Measurements from ENCODE around the gene SMIM14.
"Not testable (repeated sequence)": the region's sequence is repeated elsewhere in the genome, so short reads cannot be mapped to it uniquely, and the experiment has no call there.

The SMIM14 gene

DNA sequence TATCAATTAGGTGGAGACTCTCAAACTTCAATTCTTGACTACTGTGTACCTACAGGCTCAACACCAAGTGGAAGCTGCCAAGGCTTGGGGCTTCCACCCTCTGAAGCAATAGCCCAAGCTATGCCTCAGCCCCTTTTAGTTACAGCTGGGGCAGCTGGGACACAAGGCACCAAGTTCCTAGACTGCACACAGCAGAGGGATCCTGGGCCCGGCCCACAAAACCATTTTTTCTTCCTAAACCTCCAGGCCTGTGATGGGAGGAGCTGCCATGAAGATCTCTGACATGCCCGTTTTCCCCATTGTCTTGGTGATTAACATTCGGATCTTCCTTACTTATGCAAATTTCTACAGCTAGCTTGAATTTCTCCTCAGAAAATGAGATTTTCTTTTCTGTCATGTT, 108.0 kb downstream of the SMIM14 start:
- no peak for DNase-seq (ENCODE audit: low read depth)

DNA sequence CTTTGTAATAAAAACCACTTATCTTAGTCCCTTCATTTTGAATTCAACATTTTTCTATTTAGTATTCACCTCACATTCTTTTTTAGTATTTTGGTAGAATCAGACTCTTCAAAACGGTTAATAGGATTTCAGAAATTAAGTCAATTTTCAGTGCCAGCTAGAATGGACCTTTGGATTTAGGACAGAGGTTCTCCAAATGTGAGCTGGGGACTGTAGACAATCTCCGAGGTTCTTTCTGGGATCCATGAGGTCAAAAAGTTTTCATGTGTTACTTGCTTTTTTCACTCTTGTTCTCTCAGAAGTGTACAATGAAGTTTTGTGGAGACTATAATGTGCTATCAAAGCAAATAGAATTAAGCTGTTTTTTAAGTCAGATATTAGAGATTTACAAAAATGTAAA, 109.1 kb downstream of the SMIM14 start:
- no peak for DNase-seq (ENCODE audit: low read depth)

DNA sequence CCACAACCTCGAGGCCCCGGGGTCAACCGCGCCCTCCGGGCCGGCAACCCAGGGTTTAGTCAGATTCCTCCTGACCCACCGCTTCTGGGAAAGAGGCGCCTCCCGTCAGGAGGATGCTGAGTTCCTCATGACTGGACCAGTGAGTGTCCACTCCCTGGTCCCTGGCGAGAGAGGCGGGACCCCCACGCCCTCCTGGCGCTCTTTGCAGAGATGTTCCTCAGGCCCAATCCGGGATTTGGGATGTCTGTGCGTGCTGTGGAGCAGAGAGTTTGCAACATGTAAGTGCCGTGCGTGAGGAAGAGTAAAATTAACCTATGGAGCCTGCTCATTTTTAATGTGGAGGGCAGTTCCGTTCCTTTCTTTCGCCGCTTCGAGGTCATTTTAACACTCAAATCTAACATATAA, 110.6 kb downstream of the SMIM14 start:
- no peak for DNase-seq (ENCODE audit: low read depth)

DNA sequence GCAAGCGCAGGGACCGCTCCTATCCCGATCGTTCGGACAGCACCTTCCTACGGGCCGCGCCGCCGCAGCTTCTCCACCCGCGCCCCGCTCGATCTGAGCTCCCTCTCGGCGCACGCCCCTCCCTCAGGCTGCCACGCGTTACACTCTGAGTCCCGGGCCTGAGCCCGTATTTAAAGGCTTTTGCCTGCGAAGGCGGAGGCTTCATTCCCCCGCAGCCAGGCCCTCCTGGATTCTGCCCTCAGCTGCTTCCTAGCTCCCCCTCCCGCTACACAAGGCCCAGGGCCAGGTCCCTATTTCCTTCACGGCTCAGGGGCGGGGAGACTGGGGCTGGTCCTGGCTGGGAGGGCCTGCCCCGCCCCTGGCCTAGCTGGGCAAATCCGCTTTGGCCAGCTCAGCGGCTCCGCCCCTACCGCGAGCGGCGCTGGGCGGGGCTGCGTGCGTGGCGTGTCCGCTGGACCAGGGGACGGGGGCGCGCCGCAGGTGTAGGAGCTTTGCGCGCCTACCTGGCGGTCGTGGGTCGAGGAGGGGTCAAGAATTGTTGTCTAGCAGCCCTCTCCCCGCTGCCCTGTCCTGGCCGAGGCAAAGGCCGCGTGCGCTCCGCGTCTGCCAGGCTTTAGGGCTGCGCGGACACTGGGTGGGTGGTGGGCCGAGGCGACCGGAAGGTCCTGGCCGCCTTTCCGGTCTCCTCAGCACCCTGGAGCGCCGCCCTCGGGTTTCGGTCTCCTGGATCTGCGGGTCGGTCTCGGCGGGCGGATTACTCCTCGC, 111.2 kb downstream of the SMIM14 start, which contains the start of gene UGDH:
TSS of gene UGDH (minus strand) at position 144 of the 765 bp plus-strand sequence. CDS start 5,927 bp downstream, outside the sequence.
- DNase-seq (ENCODE audit: low read depth): peak; percentile 76

DNA sequence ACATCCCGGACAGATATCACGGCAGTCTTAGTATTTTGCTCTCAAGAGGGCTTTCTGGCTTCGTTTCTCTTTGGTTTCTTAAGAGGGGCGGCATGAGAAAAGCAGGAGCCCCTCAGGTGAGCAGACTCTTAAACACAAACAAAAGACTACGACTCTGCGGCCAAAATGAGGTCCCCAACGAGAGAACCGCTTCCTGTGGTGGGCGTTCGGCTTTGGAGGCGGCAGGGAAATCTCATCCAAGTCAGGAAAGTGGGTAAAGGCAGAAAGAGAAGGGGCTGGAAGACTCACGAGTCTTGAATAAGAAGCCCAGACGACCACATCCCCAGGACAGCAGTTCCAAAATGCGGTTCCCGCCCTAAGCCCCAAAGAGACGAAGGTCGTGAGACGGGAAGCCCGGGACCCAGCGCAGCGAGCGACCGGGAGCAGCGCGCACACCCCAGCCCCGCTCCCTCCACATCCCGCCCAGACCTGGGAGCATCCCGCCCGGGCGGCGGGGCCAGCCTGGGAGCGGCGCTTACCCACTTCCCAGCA, 111.8 kb downstream of the SMIM14 start:
- no peak for DNase-seq (ENCODE audit: low read depth)

DNA sequence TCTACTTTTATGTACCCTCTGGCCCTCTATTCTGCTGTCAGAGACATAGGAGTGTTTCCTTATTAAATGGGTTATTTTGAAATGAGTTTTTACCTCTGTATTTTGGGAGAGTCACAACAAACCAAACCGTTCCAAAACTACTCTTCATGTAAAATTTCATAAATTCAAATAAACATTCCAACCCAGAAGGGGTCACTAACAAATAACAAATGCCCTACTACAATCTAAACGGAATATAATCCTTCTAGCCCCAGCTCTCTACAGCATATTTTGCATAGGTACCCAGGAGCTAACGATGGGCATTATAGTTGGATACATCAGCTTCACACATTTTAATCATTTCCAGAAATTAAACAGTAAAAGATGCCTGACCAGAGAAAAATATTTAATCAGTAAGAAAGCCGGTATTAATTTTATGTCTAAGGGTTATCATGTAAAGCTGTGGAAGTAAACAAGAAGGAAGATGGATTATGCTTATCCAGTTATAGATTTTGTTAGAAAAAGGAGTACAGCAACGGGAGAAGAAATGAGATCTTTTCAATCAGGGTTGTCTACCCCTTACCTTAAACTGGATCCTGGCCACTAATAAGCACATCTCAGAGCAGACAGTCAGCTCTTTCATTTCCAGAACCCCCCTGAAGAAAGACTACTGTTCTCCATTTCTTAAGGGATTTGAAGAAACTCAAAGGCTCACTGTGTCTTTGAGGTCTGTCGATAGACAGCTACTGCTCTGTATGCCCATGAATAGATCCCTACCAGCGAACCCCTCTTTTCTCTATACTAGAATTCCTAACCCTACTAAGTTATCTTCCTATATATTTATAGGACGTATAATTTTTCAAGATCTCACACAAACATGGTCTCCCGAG, 112.6 kb downstream of the SMIM14 start:
- DNase-seq (ENCODE audit: low read depth): no peak

DNA sequence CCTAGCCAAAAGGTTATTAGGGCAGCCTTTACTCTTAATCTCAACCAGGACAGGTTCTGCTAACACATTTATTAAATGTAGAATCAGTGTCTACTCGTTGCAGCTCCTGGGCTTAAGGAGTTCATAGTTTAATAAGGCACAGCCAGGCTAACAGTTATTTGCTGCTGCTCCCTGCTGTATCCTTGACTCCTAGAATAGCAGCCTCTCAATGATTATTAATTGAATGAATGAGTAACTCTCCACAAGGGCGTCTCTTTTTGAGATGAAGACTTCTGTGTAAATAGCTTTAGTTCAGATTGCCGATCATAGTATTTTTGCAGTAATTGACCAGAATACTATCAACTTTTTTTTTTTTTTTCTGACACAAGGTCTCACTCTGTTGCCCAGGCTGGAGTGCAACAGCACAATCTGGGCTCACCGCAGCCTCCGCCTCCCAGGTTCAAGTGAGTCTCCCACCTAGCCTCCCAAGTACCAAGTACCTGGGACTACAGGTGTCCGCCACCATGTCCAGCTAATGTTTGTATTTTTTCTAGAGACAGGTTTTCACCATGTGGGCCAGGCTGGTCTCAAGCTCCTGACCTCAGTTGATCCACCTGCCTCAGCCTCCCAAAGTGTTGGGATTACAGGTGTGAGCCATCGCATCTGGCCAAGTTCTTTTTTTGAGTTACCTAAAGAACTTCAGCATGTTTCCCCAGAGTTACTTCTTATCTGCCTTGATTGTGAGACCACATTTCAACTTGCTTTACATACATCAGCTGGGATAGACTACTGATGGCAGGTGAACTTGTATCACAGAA, 114.3 kb downstream of the SMIM14 start:
- no peak for DNase-seq (ENCODE audit: low read depth)

DNA sequence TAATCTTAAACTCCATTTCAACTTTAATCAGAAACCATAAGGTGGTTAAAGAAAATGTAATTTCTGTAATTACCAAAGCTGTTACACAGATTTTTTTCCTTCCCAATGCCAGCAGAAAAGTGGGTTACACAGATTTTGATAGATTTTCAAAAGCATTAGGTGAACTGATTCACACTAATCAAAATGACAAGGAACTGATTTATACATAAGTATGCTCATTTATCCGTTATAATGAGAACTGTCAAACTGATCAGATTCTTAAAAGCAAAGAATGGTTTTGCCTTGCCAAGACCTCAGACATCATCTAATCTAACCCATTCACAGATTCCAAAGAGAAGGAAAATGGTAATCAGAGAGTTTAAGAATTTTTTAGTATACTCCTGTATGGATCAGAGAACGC, 116.6 kb downstream of the SMIM14 start:
- DNase-seq (ENCODE audit: low read depth): no peak

DNA sequence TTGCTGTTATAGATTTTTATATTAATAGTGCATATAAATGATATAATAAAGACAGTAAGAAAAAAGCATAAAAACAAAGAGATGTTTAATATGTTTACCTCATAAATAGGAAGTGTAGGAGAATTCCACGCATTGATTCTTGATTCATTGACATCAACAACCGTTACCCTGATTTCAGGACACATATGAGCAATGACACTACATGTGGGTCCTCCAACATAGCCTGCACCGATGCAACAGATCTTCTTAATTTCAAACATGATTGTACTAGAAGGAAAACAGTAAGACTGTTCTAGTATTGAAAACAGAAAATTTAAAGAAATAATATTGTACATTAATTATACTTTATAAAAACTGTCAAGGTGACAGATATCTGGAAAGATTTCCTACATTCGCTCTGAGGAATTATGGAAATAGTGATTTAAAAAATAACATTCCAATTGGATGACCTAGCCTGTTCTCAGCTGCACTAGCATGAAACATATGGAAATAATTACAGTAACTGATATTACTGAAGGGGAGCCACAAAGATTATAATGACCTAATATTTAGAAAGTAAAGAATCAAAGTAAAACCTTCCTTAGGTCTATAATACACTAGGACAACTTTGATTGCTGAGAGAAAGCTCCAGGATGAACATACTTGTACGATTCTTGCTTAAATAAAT, 117.3 kb downstream of the SMIM14 start:
- no peak for DNase-seq (ENCODE audit: low read depth)

DNA sequence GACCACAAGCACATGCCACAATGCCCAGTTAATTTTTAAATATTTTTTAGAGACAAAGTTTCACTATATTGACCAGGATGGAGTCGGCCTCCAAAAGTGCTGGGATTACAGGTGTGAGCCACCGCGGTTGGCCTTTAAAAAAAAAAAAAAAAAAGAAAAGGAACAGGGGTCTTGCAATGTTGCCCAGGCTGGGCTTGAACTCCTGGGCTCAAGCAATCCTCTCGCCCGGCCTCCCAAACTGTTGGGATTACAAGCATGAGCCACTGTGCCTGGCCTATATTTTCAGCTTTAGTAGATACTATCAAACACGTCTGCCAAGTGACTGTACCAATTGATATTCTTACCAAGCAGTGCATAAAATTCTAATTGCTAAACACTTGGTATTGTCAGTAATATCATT, 120.2 kb downstream of the SMIM14 start:
- no peak for DNase-seq (ENCODE audit: low read depth)

DNA sequence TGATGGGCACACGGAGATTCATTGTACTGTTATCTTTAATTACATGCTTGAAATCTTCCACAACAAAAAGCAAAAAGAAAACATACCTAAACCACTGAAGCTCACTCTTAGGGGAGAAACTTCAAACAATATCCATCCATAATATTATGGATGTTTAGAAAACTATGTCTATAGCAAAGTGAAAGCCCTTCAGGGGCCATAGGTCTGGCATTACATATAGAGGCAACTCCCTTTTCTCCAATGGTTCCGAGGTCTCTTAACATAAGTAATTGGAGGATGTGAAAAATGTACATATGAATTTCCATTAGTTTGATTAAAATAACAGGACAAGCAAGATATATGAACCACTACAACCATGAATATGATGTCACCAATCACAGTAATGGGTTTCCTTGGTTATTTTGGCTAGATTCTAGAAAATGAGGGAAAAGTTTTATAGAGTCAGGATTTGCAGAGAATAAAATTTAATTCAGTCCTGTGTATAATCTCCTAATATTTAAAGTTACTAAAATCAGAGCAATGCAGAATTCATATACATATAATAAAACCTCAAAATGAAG, 122.2 kb downstream of the SMIM14 start:
- DNase-seq (ENCODE audit: low read depth): no peak

DNA sequence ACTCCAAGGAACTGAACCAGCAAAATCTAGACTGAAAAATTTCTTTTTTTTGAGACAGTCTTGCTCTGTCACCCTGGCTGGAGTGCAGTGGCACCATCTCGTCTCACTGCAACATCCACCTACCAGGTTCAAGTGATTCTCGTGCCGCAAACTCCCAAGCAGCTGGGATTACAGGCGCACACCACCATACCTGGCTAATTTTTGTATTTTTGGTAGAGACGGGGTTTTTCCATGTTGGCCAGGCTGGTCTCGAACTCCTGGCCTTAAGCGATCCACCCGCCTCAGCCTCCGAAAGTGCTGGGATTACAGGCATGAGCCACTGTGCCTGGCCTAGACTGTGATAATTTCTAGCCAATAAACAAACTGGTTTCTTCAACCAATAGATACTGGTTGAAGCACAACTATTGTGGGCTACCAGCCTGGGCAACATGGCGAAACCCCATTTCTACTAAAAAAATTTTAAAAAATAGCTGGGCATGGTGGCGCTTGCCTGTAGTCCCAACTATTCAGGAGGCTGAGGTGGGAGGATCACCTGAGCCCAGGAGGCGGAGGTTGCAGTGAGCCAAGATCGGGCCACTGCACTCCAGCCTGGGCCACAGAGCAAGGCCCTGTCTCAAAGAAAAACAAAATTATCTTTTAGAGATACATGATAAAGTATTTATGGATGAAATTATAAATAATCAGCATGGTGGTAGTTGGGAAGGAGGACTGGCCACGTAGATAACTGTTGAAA, 122.8 kb downstream of the SMIM14 start:
- not testable (repeated sequence) for DNase-seq (ENCODE audit: low read depth)

DNA sequence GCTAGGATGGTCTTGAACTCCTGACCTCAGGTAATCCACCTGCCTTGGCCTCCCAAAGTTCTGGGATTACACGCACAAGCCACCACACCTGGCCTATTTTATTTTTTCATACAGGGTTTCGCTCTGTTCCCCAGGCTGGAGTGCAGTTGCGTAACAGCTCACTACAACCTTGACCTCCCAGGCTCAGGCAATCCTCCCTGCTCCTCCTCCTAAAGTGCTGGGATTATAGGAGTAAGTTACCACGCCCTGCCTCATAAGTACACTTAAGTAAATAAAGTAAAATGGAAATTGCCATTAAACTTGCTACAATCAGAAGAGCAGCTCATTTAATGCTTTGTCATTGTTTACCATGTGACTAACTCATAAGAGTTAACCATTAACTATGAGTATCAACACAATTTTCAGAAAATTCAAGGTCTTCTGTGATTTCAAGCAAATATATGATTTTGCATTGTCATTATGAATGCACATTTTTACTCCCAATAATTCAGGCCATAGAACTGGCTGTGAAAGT, 123.7 kb downstream of the SMIM14 start:
- DNase-seq (ENCODE audit: low read depth): no peak

DNA sequence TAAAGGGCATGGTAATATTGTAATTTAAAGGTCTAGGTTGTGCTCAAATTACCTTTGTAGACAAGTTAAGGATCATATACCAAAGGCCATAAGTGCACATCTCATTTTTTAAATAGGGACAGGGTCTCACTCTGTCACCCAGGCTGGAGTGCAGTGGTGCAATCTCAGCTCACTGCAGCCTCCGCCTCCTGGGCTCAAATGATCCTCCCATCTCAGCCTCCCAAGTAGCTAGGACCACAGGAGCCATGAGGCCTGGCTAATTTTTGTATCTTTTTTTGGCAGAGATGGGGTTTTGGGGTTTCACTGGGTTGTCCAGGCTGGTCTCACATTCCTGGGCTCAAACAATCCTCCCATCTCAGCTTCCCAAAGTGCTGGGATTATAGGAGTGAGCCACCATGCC, 124.4 kb downstream of the SMIM14 start:
- not testable (repeated sequence) for DNase-seq (ENCODE audit: low read depth)

DNA sequence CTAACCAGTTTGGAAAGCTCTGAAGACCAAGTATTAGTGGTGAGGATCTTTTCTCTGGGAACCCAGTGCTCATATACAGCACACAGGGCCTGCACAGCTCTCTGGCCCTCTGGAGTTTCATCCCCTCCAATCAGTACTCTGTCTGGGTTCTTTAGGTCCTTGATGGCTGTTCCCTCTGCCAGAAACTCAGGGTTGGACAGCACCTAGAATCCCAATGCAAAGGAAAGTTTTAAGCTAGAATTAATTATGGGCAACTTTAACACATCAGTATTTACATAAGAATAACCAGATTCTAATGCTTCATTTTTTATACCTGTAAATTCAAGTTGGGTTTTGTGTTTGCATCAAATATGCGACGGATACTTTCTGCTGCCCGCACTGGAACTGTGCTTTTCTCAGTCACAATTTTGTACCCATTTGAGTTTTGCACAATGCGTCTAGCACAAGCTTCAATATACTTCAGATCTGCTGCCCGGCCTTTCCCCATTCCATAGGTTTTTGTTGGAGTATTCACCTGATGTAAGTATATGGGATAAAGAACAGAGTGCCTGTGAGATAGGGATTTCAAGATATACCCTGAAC, 128.2 kb downstream of the SMIM14 start:
- no peak for DNase-seq (ENCODE audit: low read depth)

DNA sequence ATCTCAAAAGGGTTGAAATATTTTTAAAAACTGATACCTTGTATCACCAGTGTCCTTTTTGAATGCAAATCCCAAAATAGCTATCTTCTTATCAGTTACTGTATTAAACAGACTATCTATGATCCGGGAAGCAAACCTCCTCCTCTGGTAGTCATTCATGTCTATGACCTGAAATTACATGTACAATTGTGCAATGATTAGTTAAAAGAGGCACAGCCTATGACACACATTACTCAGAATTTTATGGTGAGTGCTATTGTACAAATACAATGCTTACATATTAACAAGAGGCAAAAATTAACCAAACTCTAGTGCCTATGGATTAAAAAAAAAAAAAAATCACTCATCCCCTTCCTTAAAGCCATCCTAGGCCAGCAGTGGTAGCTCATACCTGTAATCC, 133.1 kb downstream of the SMIM14 start:
- DNase-seq (ENCODE audit: low read depth): no peak

DNA sequence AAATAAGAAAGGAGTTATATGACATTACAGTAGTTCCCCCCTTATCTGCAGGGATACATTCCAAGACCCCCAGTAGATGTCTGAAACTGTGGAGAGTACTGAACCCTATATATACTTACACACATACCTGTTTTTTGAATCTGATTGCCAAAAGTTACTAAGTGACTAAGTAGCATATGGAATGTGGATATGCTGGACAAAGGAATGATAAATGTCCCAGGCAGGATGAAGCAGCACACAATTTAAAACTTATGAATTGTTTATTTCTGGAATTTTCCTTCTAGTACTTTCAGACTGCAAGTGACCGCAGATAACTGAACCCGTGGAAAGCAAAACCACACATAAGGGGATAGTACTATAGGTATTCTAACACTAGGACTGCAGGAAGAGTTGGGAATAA, 134.1 kb downstream of the SMIM14 start:
- DNase-seq (ENCODE audit: low read depth): no peak

DNA sequence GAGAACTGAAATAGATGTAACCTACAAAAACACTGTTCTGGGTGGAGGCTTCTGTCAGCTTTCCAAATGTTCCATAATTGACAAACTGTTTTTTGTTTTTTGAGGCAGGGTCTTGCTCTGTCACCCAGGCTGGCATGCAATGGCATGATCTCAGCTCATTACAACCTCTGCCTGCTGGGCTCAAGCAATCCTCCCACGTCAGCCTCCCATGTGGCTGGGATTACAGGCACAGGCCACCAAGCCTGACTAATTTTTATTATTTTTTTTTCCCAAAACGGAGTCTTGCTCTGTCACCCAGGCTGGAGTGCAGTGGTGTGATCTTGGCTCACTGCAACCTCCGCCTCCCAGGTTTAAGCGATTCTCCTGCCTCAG, 136.0 kb downstream of the SMIM14 start:
- DNase-seq (ENCODE audit: low read depth): not testable (repeated sequence)

DNA sequence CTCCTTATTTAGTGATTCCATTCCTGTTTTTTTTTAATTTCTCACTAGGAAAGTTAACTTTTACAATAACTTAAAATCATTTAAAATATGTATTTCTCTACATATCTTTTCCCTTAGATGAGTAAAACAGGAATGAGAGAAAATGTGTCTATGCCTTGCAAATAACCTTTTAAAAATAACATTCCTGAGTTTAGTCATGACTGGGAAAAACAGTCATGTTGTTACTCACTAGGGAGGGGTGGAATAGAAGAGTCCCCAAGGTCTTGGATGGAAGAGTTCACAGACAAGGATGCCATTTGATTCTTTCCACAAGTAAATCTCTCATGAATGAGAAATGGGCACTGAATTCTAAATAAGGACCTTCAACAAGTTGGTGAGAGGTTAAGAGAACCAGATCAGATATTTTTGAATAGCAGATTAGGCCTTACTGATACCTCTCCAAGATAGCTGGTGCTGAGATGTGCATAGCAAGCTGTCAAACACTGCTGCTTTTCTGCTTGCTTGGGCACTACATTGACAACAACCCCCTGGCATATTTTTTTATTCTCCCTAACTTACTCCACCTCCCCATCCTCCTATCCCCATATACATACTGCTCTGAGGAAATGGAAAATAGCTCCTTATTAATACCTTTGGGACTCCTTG, 136.5 kb downstream of the SMIM14 start:
- DNase-seq (ENCODE audit: low read depth): no peak

DNA sequence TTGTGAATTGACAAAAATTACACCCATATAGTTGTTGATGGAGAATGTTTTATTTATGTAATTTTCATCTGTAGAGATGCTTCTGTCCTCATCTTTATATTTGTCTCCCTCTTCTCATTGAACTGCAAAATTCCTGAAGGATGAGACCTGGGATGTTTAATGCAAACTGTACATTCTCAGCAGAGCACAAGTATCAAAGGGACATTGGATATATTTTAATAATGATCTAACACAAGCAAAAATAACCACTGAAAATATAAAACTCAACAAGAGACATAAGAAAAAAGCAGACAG, 140.0 kb downstream of the SMIM14 start:
- DNase-seq (ENCODE audit: low read depth): no peak
